H1 (cell line): Measurements from ENCODE around the gene COL11A2. TPM values are rescaled to one million over a fixed set of nuclear protein-coding genes. Genes with fewer than 3 reads are reported as not detected.

Experiments used
- CTCF ChIA-PET: fragments of 300-600 bp; sonication (Branson Sonifier 250); formaldehyde crosslinking; loops from one replicate; lab custom pipeline; 2021; ENCODE audit not compliant: partially characterized antibody; lab: Charles Lee
- POLR2A ChIA-PET: fragments of 300-600 bp; sonication (Branson Sonifier 250); formaldehyde crosslinking; loops from one replicate; lab custom pipeline; 2021; ENCODE audit warnings: inconsistent platforms; ENCODE audit not compliant: partially characterized antibody; lab: Charles Lee
- DNase-seq, 2 experiments: peaks; one replicate each; pipeline versions ENCODE4 v3.0.0 to v3.0.0-alpha.2; 2010 to 2022; ENCODE audit warnings: low spot score in 2 of 2, low read depth in 1 of 2, mixed read lengths in 1 of 2
- FAIRE-seq: peaks from 2 replicates; lab custom pipeline; 2011; peaks lifted over from hg19 to GRCh38; lab: Jason Lieb, UNC
- H2AFZ ChIP-seq: 2 replicates; pipeline ENCODE4 v1.8.1; 2012; ENCODE audit warnings: low read length, inconsistent platforms
- H2AK5ac ChIP-seq: 2 replicates; pipeline ENCODE4 v1.6.1; 2013; ENCODE audit warnings: low read depth, low read length
- H2BK120ac ChIP-seq: replicated peaks from 2 replicates; pipeline ENCODE3; 2013; ENCODE audit warnings: low read depth, low read length, inconsistent platforms
- H2BK12ac ChIP-seq: 2 replicates; pipeline ENCODE4 v1.6.1; 2013; ENCODE audit warnings: low read depth, low read length
- H2BK15ac ChIP-seq: 2 replicates; pipeline ENCODE4 v1.6.1; 2013; ENCODE audit warnings: low read length
- H2BK20ac ChIP-seq: 2 replicates; pipeline ENCODE4 v1.6.1; 2013; ENCODE audit warnings: low read length
- H2BK5ac ChIP-seq: 2 replicates; pipeline ENCODE4 v1.6.1; 2013; ENCODE audit warnings: low read depth, low read length
- H3K14ac ChIP-seq: 2 replicates; pipeline ENCODE4 v1.6.1; 2013; ENCODE audit warnings: inconsistent platforms; ENCODE audit not compliant: insufficient read length
- H3K18ac ChIP-seq: 2 replicates; pipeline ENCODE4 v1.6.1; 2013; ENCODE audit warnings: low read length; ENCODE audit errors: extremely low read depth
- H3K23ac ChIP-seq: 2 replicates; pipeline ENCODE4 v1.6.1; 2013; ENCODE audit warnings: inconsistent platforms; ENCODE audit not compliant: insufficient read length
- H3K23me2 ChIP-seq: 2 replicates; pipeline ENCODE4 v1.6.1; 2013; ENCODE audit warnings: low read depth, low read length
- H3K27ac ChIP-seq: 2 replicates; pipeline ENCODE4 v1.6.1; 2011; ENCODE audit warnings: low read depth, low read length, inconsistent platforms
- H3K27me3 ChIP-seq, 4 experiments: replicated peaks in 1 of 4; 1 replicate in 1 of 4; 2 replicates in 3 of 4; pipeline versions ENCODE4 v1.6.1 to v1.8.1; 2011 to 2013; ENCODE audit warnings: low read length in 3 of 4, mild to moderate bottlenecking in 3 of 4, inconsistent platforms in 2 of 4, mixed read lengths in 2 of 4, moderate library complexity in 1 of 4; ENCODE audit not compliant: control insufficient read depth in 3 of 4, insufficient read depth in 3 of 4; ENCODE audit errors: extremely low read depth in 1 of 4
- H3K36me3 ChIP-seq, 4 experiments: 2 replicates each; pipeline versions ENCODE4 v1.6.1 to v1.8.1; 2011 to 2013; ENCODE audit warnings: mild to moderate bottlenecking in 4 of 4, low read length in 3 of 4, moderate library complexity in 2 of 4, control low read depth in 1 of 4, inconsistent platforms in 1 of 4; ENCODE audit not compliant: insufficient read depth in 4 of 4, control insufficient read depth in 2 of 4
- H3K4ac ChIP-seq: replicated peaks from 2 replicates; pipeline ENCODE3; 2013; ENCODE audit warnings: low read length, low read depth, mixed read lengths, inconsistent platforms; ENCODE audit not compliant: insufficient read length
- H3K4me1 ChIP-seq, 4 experiments: replicated peaks in 1 of 4; 1 replicate in 1 of 4; 2 replicates in 3 of 4; pipeline versions ENCODE4 v1.6.1 to v1.8.1; 2011 to 2013; ENCODE audit warnings: low read length in 3 of 4, inconsistent platforms in 2 of 4, mixed read lengths in 1 of 4; ENCODE audit not compliant: insufficient read depth in 4 of 4, control insufficient read depth in 3 of 4
- H3K4me2 ChIP-seq, 2 experiments: 2 replicates each; pipeline versions ENCODE4 v1.6.1 to v1.8.1; 2011 to 2013; ENCODE audit warnings: low read depth in 2 of 2, low read length in 2 of 2, control low read depth in 1 of 2, inconsistent platforms in 1 of 2, mild to moderate bottlenecking in 1 of 2; ENCODE audit not compliant: insufficient read depth in 1 of 2
- H3K4me3 ChIP-seq, 4 experiments: fragments of 200-600, 300-600 bp in 1 of 4; sonication (generic), shearing (Covaris generic), sonication (Bioruptor Twin) in 1 of 4; 2 replicates each; pipeline versions ENCODE4 v1.5.1 to v1.8.1; 2011 to 2016; ENCODE audit warnings: low read length in 4 of 4, low read depth in 3 of 4, control low read depth in 2 of 4, inconsistent platforms in 2 of 4, mild to moderate bottlenecking in 2 of 4, mixed read lengths in 1 of 4, moderate library complexity in 1 of 4; ENCODE audit not compliant: insufficient read depth in 2 of 4; ENCODE audit errors: extremely low read depth in 1 of 4
- H3K56ac ChIP-seq: replicated peaks from 2 replicates; pipeline ENCODE3; 2013; ENCODE audit warnings: low read depth, mild to moderate bottlenecking, mixed read lengths, low read length, inconsistent platforms; ENCODE audit not compliant: insufficient read length
- H3K79me1 ChIP-seq: 2 replicates; pipeline ENCODE4 v1.6.1; 2013; ENCODE audit warnings: low read depth, low read length, control low read depth
- H3K79me2 ChIP-seq, 2 experiments: 2 replicates each; pipeline versions ENCODE4 v1.6.1 to v1.8.1; 2012 to 2013; ENCODE audit warnings: low read length in 2 of 2, mild to moderate bottlenecking in 2 of 2, inconsistent platforms in 1 of 2; ENCODE audit not compliant: insufficient read depth in 2 of 2, control insufficient read depth in 1 of 2
- H3K9ac ChIP-seq, 4 experiments: replicated peaks in 1 of 4; 1 replicate in 1 of 4; 2 replicates in 3 of 4; pipeline versions ENCODE4 v1.6.1 to v1.8.1; 2011 to 2013; ENCODE audit warnings: low read depth in 3 of 4, low read length in 3 of 4, control low read depth in 2 of 4, mild to moderate bottlenecking in 2 of 4, moderate library complexity in 2 of 4, inconsistent platforms in 1 of 4; ENCODE audit errors: extremely low read depth in 1 of 4
- H3K9me3 ChIP-seq, 2 experiments: 2 replicates each; pipeline versions ENCODE4 v1.6.1 to v1.8.1; 2012 to 2013; ENCODE audit warnings: mild to moderate bottlenecking in 2 of 2, moderate library complexity in 2 of 2, control low read depth in 1 of 2, inconsistent platforms in 1 of 2, low read depth in 1 of 2, low read length in 1 of 2, mixed read lengths in 1 of 2; ENCODE audit not compliant: insufficient read depth in 2 of 2
- H4K20me1 ChIP-seq, 2 experiments: replicated peaks in 1 of 2; 2 replicates each; pipeline versions ENCODE3 to v1.8.1; 2011 to 2013; ENCODE audit warnings: inconsistent platforms in 2 of 2, low read length in 2 of 2, mild to moderate bottlenecking in 1 of 2; ENCODE audit not compliant: insufficient read depth in 2 of 2, control insufficient read depth in 1 of 2
- H4K5ac ChIP-seq: 2 replicates; pipeline ENCODE4 v1.6.1; 2013; ENCODE audit warnings: low read length, low read depth, mixed read lengths, inconsistent platforms; ENCODE audit not compliant: insufficient read length
- H4K8ac ChIP-seq: 2 replicates; pipeline ENCODE4 v1.8.0; 2013; ENCODE audit warnings: mild to moderate bottlenecking, moderate library complexity, low read length, inconsistent platforms; ENCODE audit not compliant: insufficient read depth; ENCODE audit errors: extremely low read depth
- H4K91ac ChIP-seq: replicated peaks from 2 replicates; pipeline ENCODE3; 2013; ENCODE audit warnings: low read length, mixed read lengths, inconsistent platforms; ENCODE audit not compliant: insufficient read length
- ASH2L ChIP-seq: fragments of 200-600, 300-600 bp; sonication (generic); IDR thresholded peaks from one replicate; pipeline ENCODE4 v1.7.1; 2017; ENCODE audit warnings: low read length
- BCL11A ChIP-seq, 2 experiments: IDR thresholded peaks; one replicate each; pipeline ENCODE4 v1.6.1; 2011; ENCODE audit warnings: low read depth in 2 of 2, low read length in 2 of 2, mild to moderate bottlenecking in 2 of 2
- BRCA1 ChIP-seq: IDR thresholded peaks from 2 replicates; pipeline ENCODE4 v1.6.1; 2012; ENCODE audit warnings: low read depth, low read length, improper control_type of control experiment
- CBX5 ChIP-seq: fragments of 300-800, 300-1000 bp; sonication (generic); IDR thresholded peaks from 2 replicates; pipeline ENCODE4 v1.7.1; 2016; ENCODE audit warnings: antibody characterized with exemption, low read length, low read depth
- CHD2 ChIP-seq: IDR thresholded peaks from 2 replicates; pipeline ENCODE4 v1.6.1; 2012; ENCODE audit warnings: low read length, improper control_type of control experiment
- EP300 ChIP-seq, 2 experiments: IDR thresholded peaks; 1 replicate in 1 of 2; 2 replicates in 1 of 2; pipeline ENCODE4 v1.6.1; 2011 to 2012; ENCODE audit warnings: low read depth in 2 of 2, low read length in 2 of 2, mild to moderate bottlenecking in 2 of 2, borderline replicate concordance in 1 of 2, inconsistent platforms in 1 of 2, moderate library complexity in 1 of 2
- FOSL1 ChIP-seq: IDR thresholded peaks from 2 replicates; pipeline ENCODE4 v1.6.1; 2011; ENCODE audit warnings: mild to moderate bottlenecking, low read depth, low read length, moderate library complexity; ENCODE audit not compliant: insufficient read depth
- GTF2F1 ChIP-seq: IDR thresholded peaks from 2 replicates; pipeline ENCODE4 v1.6.1; 2012; ENCODE audit warnings: low read depth, low read length, improper control_type of control experiment, borderline replicate concordance
- JUN ChIP-seq: IDR thresholded peaks from 2 replicates; pipeline ENCODE4 v1.6.1; 2011; ENCODE audit warnings: low read depth, mild to moderate bottlenecking, improper control_type of control experiment, low read length
- PHF8 ChIP-seq: fragments of 200-600 bp; sonication (generic); conservative IDR thresholded peaks from 2 replicates; pipeline ENCODE4 v1.7.1; 2012; ENCODE audit warnings: low read depth, mild to moderate bottlenecking, inconsistent platforms, low read length, moderate library complexity
- WGBS, 2 experiments: shearing (Covaris generic) in 1 of 2; methylation state at CpG; one replicate each; pipeline versions ENCODE4 v1.1.6 to v1.1.7; 2013 to 2015; ENCODE audit warnings: low lambda C conversion rate in 2 of 2, mixed read lengths in 2 of 2, inconsistent platforms in 1 of 2, low coverage in 1 of 2, missing lambda C conversion rate in 1 of 2; ENCODE audit not compliant: insufficient replicate concordance in 2 of 2, insufficient coverage in 1 of 2, insufficient read length in 1 of 2; ENCODE audit errors: extremely low coverage in 1 of 2, missing lambda C conversion rate in 1 of 2; 5-methylcytosine and 5-hydroxymethylcytosine counted together
- polyA plus RNA-seq, 7 experiments: library from polyadenylated mRNA; depleted of rRNA in 3 of 7; stranded (reverse) in 5 of 7; unstranded in 2 of 7; fragments of >200 nt in 5 of 7; fragments of 200-250 nt in 2 of 7; gene quantifications; 1 replicate in 5 of 7; 2 replicates in 1 of 7; 4 replicates in 1 of 7; pipeline versions ENCODE4 v1.2.1 to v1.2.3, GENCODE V29; 2011 to 2013; ENCODE audit warnings: missing spikeins in 2 of 7, mixed read lengths in 2 of 7
- total RNA-seq: library from RNA; stranded (reverse); fragmentation: NEBNext Ultra II Directional; extraction: Animal tissue kit (Norgen Biotek cat#: 25700); gene quantifications from 2 replicates; pipeline ENCODE4 v1.2.1, GENCODE V29; 2021

COL11A2 gene
- total and polyA plus RNA-seq, 2 of the 8 experiments (the other 6 are each of a cell fraction or from before 2014, with no cell fraction given): 2.8 to 3.8 TPM

DNA sequence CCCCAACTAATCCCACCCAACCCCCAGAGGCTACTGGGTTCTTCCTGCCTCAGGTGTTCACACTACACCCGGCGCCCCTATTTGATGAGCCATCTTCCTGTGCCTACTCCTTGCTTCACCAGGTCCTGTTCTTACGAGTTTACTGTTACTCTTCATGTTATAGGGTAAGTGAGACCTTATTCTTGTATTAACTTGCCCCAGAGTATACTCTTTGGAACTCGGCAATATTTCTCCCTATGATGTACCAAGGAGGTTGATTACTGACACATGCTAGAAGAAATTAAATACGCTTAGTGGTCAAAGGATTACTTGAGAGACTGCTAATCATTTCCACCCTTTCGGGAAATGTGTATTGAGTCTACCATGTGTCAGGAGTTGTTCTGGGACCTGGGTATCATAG lies 25.0 kb upstream of the COL11A2 start:
- WGBS, 2 experiments: 76% methylated on average over 6 of the region's 6 CpGs; no CpG with 5 or more reads in 1 of the 2 experiments
- Histone ChIP-seq H3K36me3 (peaks cover 0 to under 1% (median 0%) of the 10 kb centered on the region in 4 experiments; a peak in 1 of 8 replicates), H3K27ac (no peak overlapping the region), H4K91ac (no peak overlapping the region), H3K23me2 (peaks cover 11% of the 10 kb centered on the region; the same call in 1 of the 2 replicates), H2BK5ac (no peak overlapping the region), H2BK20ac (no peak overlapping the region), H3K4me2 (no peak overlapping the region), H3K56ac (no peak overlapping the region), H3K18ac (no peak overlapping the region), H3K4me3 (no peak overlapping the region), H2BK15ac (no peak overlapping the region), H4K8ac (no peak overlapping the region), H2AFZ (no peak overlapping the region), H2BK12ac (no peak overlapping the region), H3K79me2 (no peaks in the 10 kb centered on the region), H2AK5ac (no peak overlapping the region), H4K5ac (no peak overlapping the region), H3K79me1 (no peaks in the 10 kb centered on the region), H3K27me3 (peaks cover 39 to 79% (median 71%) of the 10 kb centered on the region in 4 experiments), H2BK120ac (no peak overlapping the region), H3K23ac (no peak overlapping the region), H3K4ac (no peak overlapping the region), H3K4me1 (peaks cover 0 to 7% (median 2%) of the 10 kb centered on the region in 4 experiments; a peak in 5 of 7 replicates), H3K9ac (no peak overlapping the region), H3K9me3 (no peaks in the 10 kb centered on the region), H4K20me1 (peaks cover 0 to 6% of the 10 kb centered on the region in 2 experiments), H3K14ac (no peak overlapping the region)
- FAIRE-seq (no peak), DNase-seq (no peak)
- CTCF ChIA-PET: interaction anchor here (0.8 to 1.8 kb wide), 7 partner anchors 11 to 29 kb away, joined by 3 to 4 read pairs (median 3); no protein-coding TSS in a partner anchor
- POLR2A ChIA-PET: interaction anchor here (1.1 kb wide), 1 partner anchor 31 kb away, joined by 3 read pairs; no protein-coding TSS in a partner anchor
- TF ChIP-seq FOSL1 (no peak), EP300 (IDR thresholded peaks at IDR 0.05; ENCODE audit: borderline replicate concordance in 1 of 2, low read depth in 2 of 2, low read length in 2 of 2) (no peak), CHD2 (no peak), PHF8 (no peak), JUN (no peak), CBX5 (no peak), ASH2L (no peak), BRCA1 (no peak), BCL11A (IDR thresholded peaks at IDR 0.05; ENCODE audit: low read depth in 2 of 2, low read length in 2 of 2) (no peak), GTF2F1 (no peak)
